NCI-H82 (cell line): ENCODE results near the gene CCDC194.

Source experiments
- DNase-seq: peaks from one replicate; lab custom pipeline; 2025; lab: John Stamatoyannopoulos, UW

CCDC194 gene

GRCh38 chr19:17393914-17394313 lies at the start of gene CCDC194:
Gene CCDC194, minus strand, starts transcription at chr19:17394196. Its CDS starts 38 bp downstream, at chr19:17394158.
- no peak for DNase-seq

- peak; percentile 81 for DNase-seq
Measured at GRCh38 chr19:17441241-17442021, 47.4 kb upstream of the CCDC194 start.

GRCh38 chr19:17436874-17437267 lies 42.9 kb upstream of the CCDC194 start:
- no peak for DNase-seq

- DNase-seq, result no peak
Measured at GRCh38 chr19:17436094-17436873, 42.3 kb upstream of the CCDC194 start.

GRCh38 chr19:17435218-17435617 lies 41.2 kb upstream of the CCDC194 start:
- DNase-seq, result no peak

- no peak for DNase-seq
Measured at GRCh38 chr19:17431417-17431816, 37.4 kb upstream of the CCDC194 start.

GRCh38 chr19:17429641-17430113 lies 35.7 kb upstream of the CCDC194 start:
- DNase-seq, result no peak

GRCh38 chr19:17424743-17425365 lies 30.9 kb upstream of the CCDC194 start:
- DNase-seq, result peak; percentile 92

GRCh38 chr19:17423429-17424208 lies 29.6 kb upstream of the CCDC194 start:
- DNase-seq, result no peak

GRCh38 chr19:17421942-17422341 lies 27.9 kb upstream of the CCDC194 start:
- DNase-seq, result no peak

GRCh38 chr19:17420475-17420924 lies 26.5 kb upstream of the CCDC194 start:
- peak; percentile 81 for DNase-seq

GRCh38 chr19:17419621-17420474 lies 25.9 kb upstream of the CCDC194 start, which contains the start of gene MVB12A:
Gene MVB12A, plus strand, starts transcription at chr19:17420047. Its CDS starts 89 bp downstream, at chr19:17420136.
- DNase-seq, result peak; percentile 100

- DNase-seq, result no peak
Measured at GRCh38 chr19:17419154-17419620, 25.2 kb upstream of the CCDC194 start.

GRCh38 chr19:17418710-17419109 lies 24.7 kb upstream of the CCDC194 start:
- DNase-seq, result no peak

GRCh38 chr19:17415121-17415520 lies 21.1 kb upstream of the CCDC194 start:
- peak; percentile 99 for DNase-seq

- DNase-seq, result peak; percentile 36
Measured at GRCh38 chr19:17414097-17414496, 20.1 kb upstream of the CCDC194 start.

GRCh38 chr19:17411801-17412200 lies 17.8 kb upstream of the CCDC194 start:
- DNase-seq, result no peak

GRCh38 chr19:17409990-17410389 lies 16.0 kb upstream of the CCDC194 start:
- no peak for DNase-seq

GRCh38 chr19:17406887-17407196 lies 12.8 kb upstream of the CCDC194 start:
- no peak for DNase-seq

- no peak for DNase-seq
Measured at GRCh38 chr19:17406046-17406886, 12.3 kb upstream of the CCDC194 start.
